Endothelial cell of umbilical vein (primary cell): Measurements from ENCODE around the gene KRT78. TPM values are rescaled to one million over a fixed set of nuclear protein-coding genes. Genes with fewer than 3 reads are reported as not detected.

Source experiments
- BruUV-seq: library from RNA; stranded (reverse); fragments of 400-500 nt; replicated peaks from 2 replicates; lab custom pipeline; 2021; lab: Mats Ljungman, UMichigan
- CTCF ChIA-PET: fragments of 300-600, 350-600 bp; sonication (Branson Sonifier 250); formaldehyde crosslinking; loops from one replicate; lab custom pipeline; 2021; ENCODE audit warnings: antibody characterized with exemption, inconsistent platforms; lab: Charles Lee
- POLR2A ChIA-PET: fragments of 300-600, 350-600 bp; sonication (Branson Sonifier 250); formaldehyde crosslinking; loops from one replicate; lab custom pipeline; 2021; ENCODE audit warnings: antibody characterized with exemption, inconsistent platforms; lab: Charles Lee
- DNase-seq: peaks from one replicate; pipeline ENCODE4 v3.0.0-alpha.2; 2011; ENCODE audit warnings: low read depth, low spot score
- FAIRE-seq: peaks from 2 replicates; lab custom pipeline; 2011; peaks lifted over from hg19 to GRCh38; lab: Jason Lieb, UNC
- H2AFZ ChIP-seq: 2 replicates; pipeline ENCODE4 v1.6.0; 2012; ENCODE audit warnings: low read depth, low read length, control low read depth, inconsistent platforms
- H3K27ac ChIP-seq: 2 replicates; pipeline ENCODE4 v1.5.1; 2011; ENCODE audit warnings: low read depth, mild to moderate bottlenecking, control low read depth, low read length, moderate library complexity; ENCODE audit not compliant: insufficient read depth
- H3K27me3 ChIP-seq, 2 experiments: 2 replicates each; pipeline versions ENCODE4 v1.6.0 to v1.6.1; 2011; ENCODE audit warnings: low read length in 2 of 2, mixed read lengths in 1 of 2; ENCODE audit not compliant: control insufficient read depth in 2 of 2, insufficient read depth in 2 of 2
- H3K36me3 ChIP-seq, 2 experiments: 2 replicates in 1 of 2; 3 replicates in 1 of 2; pipeline ENCODE4 v1.5.1; 2011; ENCODE audit warnings: low read length in 2 of 2, mild to moderate bottlenecking in 1 of 2, moderate library complexity in 1 of 2; ENCODE audit not compliant: control insufficient read depth in 2 of 2, insufficient read depth in 2 of 2; ENCODE audit errors: extremely low read depth in 1 of 2
- H3K4me1 ChIP-seq: 3 replicates; pipeline ENCODE4 v1.5.1; 2011; ENCODE audit warnings: mild to moderate bottlenecking, low read length; ENCODE audit not compliant: control insufficient read depth, insufficient read depth; ENCODE audit errors: extremely low read depth
- H3K4me2 ChIP-seq: 2 replicates; pipeline ENCODE4 v1.6.1; 2011; ENCODE audit warnings: low read length, control low read depth, mixed read lengths; ENCODE audit not compliant: insufficient read depth
- H3K4me3 ChIP-seq, 3 experiments: fragments of 200-600 bp in 1 of 3; sonication (generic), shearing (Covaris generic) in 1 of 3; replicated peaks in 1 of 3; 2 replicates each; pipeline ENCODE4 v1.5.1; 2011 to 2016; ENCODE audit warnings: control low read depth in 3 of 3, low read length in 3 of 3, mild to moderate bottlenecking in 2 of 3, inconsistent platforms in 1 of 3, low read depth in 1 of 3, moderate library complexity in 1 of 3; ENCODE audit not compliant: insufficient read depth in 1 of 3
- H3K79me2 ChIP-seq: 2 replicates; pipeline ENCODE4 v1.6.0; 2012; ENCODE audit warnings: low read length, inconsistent platforms; ENCODE audit not compliant: control insufficient read depth, insufficient read depth
- H3K9ac ChIP-seq: replicated peaks from 2 replicates; pipeline ENCODE3; 2011; ENCODE audit warnings: low read length, control low read depth; ENCODE audit not compliant: insufficient read depth; ENCODE audit errors: extremely low read depth
- H3K9me1 ChIP-seq: replicated peaks from 3 replicates; pipeline ENCODE4 v1.6.0; 2011; ENCODE audit warnings: mild to moderate bottlenecking, low read length; ENCODE audit not compliant: control insufficient read depth, insufficient read depth; ENCODE audit errors: extremely low read depth
- H3K9me3 ChIP-seq: replicated peaks from 2 replicates; pipeline ENCODE4 v1.5.1; 2012; ENCODE audit warnings: low read length, inconsistent platforms; ENCODE audit not compliant: control insufficient read depth, insufficient read depth
- H4K20me1 ChIP-seq: replicated peaks from 2 replicates; pipeline ENCODE3; 2011; ENCODE audit warnings: mild to moderate bottlenecking, low read length; ENCODE audit not compliant: control insufficient read depth, insufficient read depth; ENCODE audit errors: extremely low read depth
- EZH2 ChIP-seq: IDR thresholded peaks from 2 replicates; pipeline ENCODE4 v1.6.1; 2012; ENCODE audit warnings: borderline replicate concordance, low read depth, mild to moderate bottlenecking, moderate library complexity, low read length, inconsistent platforms; ENCODE audit not compliant: severe bottlenecking
- FOS ChIP-seq: IDR thresholded peaks from 2 replicates; pipeline ENCODE4 v1.6.1; 2011; ENCODE audit warnings: mild to moderate bottlenecking, low read length, moderate library complexity, borderline replicate concordance; ENCODE audit not compliant: insufficient read depth
- GATA2 ChIP-seq: IDR thresholded peaks from 2 replicates; pipeline ENCODE4 v1.7.0; 2011; ENCODE audit warnings: low read depth, mild to moderate bottlenecking, moderate library complexity, mixed read lengths, low read length; ENCODE audit not compliant: insufficient read length, insufficient read depth
- JUN ChIP-seq: IDR thresholded peaks from 2 replicates; pipeline ENCODE4 v1.6.1; 2011; ENCODE audit warnings: borderline replicate concordance, low read depth; ENCODE audit not compliant: insufficient read length, insufficient read depth
- MAX ChIP-seq: IDR thresholded peaks from 2 replicates; pipeline ENCODE4 v1.6.1; 2011; ENCODE audit not compliant: insufficient read depth, insufficient read length
- MYC ChIP-seq: IDR thresholded peaks from one replicate; pipeline ENCODE4 v1.6.1; 2011; ENCODE audit warnings: mild to moderate bottlenecking, low read depth, low read length
- POLR2A ChIP-seq: IDR thresholded peaks from 2 replicates; pipeline ENCODE4 v1.6.1; 2012; ENCODE audit warnings: low read depth, mild to moderate bottlenecking, control low read depth, low read length
- POLR2AphosphoS5 ChIP-seq: IDR thresholded peaks from 2 replicates; pipeline ENCODE4 v1.6.1; 2012; ENCODE audit warnings: low read depth, mild to moderate bottlenecking, control low read depth, low read length, moderate library complexity; ENCODE audit not compliant: insufficient read depth
- dilution Hi-C: fragments of 300-500 bp; cut with MboI; formaldehyde crosslinking; loops from one replicate; pipeline ENCODE4 v1.15.0; 2019; ENCODE audit warnings: low sequenced_read_pairs; ENCODE audit not compliant: extremely low pct_ligation_motif_present
- intact Hi-C: fragments of 100-400 bp; cut with micrococcal nuclease; formaldehyde crosslinking; loops from one replicate; pipeline ENCODE4 v1.10.0; 2022
- polyA plus RNA-seq, 4 experiments: library from polyadenylated mRNA; depleted of rRNA in 3 of 4; stranded (reverse) in 3 of 4; unstranded in 1 of 4; fragments of >200 nt; gene quantifications; 2 replicates each; pipeline versions ENCODE4 v1.2.1 to v1.2.3, GENCODE V29; 2011 to 2012; ENCODE audit warnings: missing spikeins in 1 of 4
- total RNA-seq: library from RNA; stranded (reverse); gene quantifications from 2 replicates; pipeline ENCODE4 v1.2.3, GENCODE V29; 2021
- TF ChIP-seq, protein P1 (sequence below), 2 donors: IDR thresholded peaks; 1 replicate in 1 of 2; 2 replicates in 1 of 2; pipeline ENCODE4 v1.5.1; 2011; ENCODE audit warnings: low read length in 2 of 2, mild to moderate bottlenecking in 2 of 2, moderate library complexity in 2 of 2, control low read depth in 1 of 2, inconsistent platforms in 1 of 2, low read depth in 1 of 2; ENCODE audit not compliant: insufficient read depth in 1 of 2; ENCODE audit errors: extremely low read depth in 1 of 2

The KRT78 gene
- total and polyA plus RNA-seq, 2 donors (not counting 3 experiments of a cell fraction or from before 2014, with no cell fraction given), result not detected

DNA sequence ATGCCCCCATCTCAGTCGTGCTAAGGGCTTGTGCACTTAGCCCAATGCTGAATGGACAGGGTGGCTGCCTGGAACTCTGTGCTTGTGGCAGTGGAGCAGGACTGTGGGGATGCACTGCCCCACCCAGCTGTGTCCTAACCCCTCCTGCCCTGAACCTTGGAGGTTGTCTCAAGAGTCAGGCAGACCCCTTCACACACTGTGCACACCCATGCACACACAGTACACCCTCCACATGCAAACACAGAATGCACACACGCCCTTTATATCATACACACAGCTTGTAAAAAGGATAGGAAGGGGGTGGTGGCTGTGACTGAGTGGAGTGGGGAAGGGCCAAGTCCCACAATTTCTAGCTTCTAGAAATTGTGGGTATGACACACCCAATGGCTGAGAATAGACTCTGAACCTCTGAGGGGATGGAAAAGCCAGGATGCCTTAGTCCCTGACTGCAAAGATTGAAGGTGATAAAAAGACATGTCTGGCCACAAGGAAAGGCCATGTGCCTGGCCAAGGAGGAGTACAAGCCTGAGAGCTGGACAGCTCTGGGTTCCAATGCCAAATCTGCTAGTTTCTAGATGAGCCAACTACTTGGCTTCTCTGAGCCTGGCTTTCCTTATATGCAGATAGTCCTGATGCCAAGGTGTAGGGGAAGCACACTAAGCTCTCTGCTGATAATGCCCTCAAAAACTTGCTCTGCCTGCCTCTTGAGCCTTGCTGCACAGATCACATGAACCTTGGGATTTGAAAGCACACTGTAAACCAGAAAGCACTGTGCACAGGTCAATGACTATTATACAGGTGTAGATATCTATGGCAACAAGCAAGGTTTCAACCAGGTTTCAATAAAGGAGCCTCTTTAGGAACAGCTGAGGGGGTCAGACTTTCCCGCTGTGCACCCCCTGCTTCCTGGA lies 47.7 kb upstream of the KRT78 start:
- H3K36me3 ChIP-seq, result no peaks in the 10 kb centered on the region
- no peaks in the 10 kb centered on the region for H3K9me3 ChIP-seq
- no peak overlapping the region for H3K27ac ChIP-seq
- no peak for FAIRE-seq
- no peak overlapping the region for H3K9ac ChIP-seq
- no peak for DNase-seq
- intact Hi-C loops, result no loop called here
- no peaks in the 10 kb centered on the region for H3K27me3 ChIP-seq
- H2AFZ ChIP-seq, result no peak overlapping the region
- H4K20me1 ChIP-seq, result no peaks in the 10 kb centered on the region
- TF ChIP-seq EZH2, result no peak
- no TSS peak for BruUV-seq
- CTCF ChIA-PET, result interaction anchor here (1.1 to 7.3 kb wide), 5 partner anchors 11 to 84 kb away, joined by 3 to 72 read pairs (median 13); no protein-coding TSS in a partner anchor
- dilution Hi-C loops, result loop anchor here (25.0 kb wide), 1 partner anchor 91 kb away; no protein-coding TSS in a partner anchor
- no peaks in the 10 kb centered on the region for H3K9me1 ChIP-seq
- POLR2A ChIA-PET, result no interaction called here
- no peaks in the 10 kb centered on the region for H3K79me2 ChIP-seq
- no peaks in the 10 kb centered on the region for H3K4me1 ChIP-seq
- no peak overlapping the region for H3K4me3 ChIP-seq
- H3K4me2 ChIP-seq, result no peak overlapping the region

- no peak for DNase-seq
Measured at GRCh38 chr12:52895726-52896189, 47.0 kb upstream of the KRT78 start.

More at GRCh38 chr12:52895726-52896189, 47.0 kb upstream of the KRT78 start:
- no peak overlapping the region for H2AFZ ChIP-seq
- H4K20me1 ChIP-seq, result no peaks in the 10 kb centered on the region
- H3K9me3 ChIP-seq, result no peaks in the 10 kb centered on the region
- no peaks in the 10 kb centered on the region for H3K9me1 ChIP-seq
- TF ChIP-seq FOS (no peak), POLR2A (no peak), EZH2 (no peak), JUN (no peak), GATA2 (no peak), MYC (no peak), MAX (no peak), POLR2AphosphoS5 (no peak)
- TF ChIP-seq, protein P1, sequence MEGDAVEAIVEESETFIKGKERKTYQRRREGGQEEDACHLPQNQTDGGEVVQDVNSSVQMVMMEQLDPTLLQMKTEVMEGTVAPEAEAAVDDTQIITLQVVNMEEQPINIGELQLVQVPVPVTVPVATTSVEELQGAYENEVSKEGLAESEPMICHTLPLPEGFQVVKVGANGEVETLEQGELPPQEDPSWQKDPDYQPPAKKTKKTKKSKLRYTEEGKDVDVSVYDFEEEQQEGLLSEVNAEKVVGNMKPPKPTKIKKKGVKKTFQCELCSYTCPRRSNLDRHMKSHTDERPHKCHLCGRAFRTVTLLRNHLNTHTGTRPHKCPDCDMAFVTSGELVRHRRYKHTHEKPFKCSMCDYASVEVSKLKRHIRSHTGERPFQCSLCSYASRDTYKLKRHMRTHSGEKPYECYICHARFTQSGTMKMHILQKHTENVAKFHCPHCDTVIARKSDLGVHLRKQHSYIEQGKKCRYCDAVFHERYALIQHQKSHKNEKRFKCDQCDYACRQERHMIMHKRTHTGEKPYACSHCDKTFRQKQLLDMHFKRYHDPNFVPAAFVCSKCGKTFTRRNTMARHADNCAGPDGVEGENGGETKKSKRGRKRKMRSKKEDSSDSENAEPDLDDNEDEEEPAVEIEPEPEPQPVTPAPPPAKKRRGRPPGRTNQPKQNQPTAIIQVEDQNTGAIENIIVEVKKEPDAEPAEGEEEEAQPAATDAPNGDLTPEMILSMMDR (IDR thresholded peaks at IDR 0.05; ENCODE audit: extremely low read depth in 1 of 2, insufficient read depth in 1 of 2, low read depth in 1 of 2, low read length in 2 of 2), result no peak
- POLR2A ChIA-PET, result no interaction called here
- FAIRE-seq, result no peak
- H3K4me1 ChIP-seq, result no peaks in the 10 kb centered on the region
- no peaks in the 10 kb centered on the region for H3K79me2 ChIP-seq
- H3K36me3 ChIP-seq, result no peaks in the 10 kb centered on the region
- intact Hi-C loops, result no loop called here
- H3K27ac ChIP-seq, result no peak overlapping the region
- H3K4me2 ChIP-seq, result no peak overlapping the region
- no peak overlapping the region for H3K4me3 ChIP-seq
- no peak overlapping the region for H3K9ac ChIP-seq
- no peaks in the 10 kb centered on the region for H3K27me3 ChIP-seq
- CTCF ChIA-PET, result interaction anchor here (1.1 to 7.3 kb wide), 5 partner anchors 10 to 85 kb away, joined by 3 to 72 read pairs (median 13); no protein-coding TSS in a partner anchor
- dilution Hi-C loops, result loop anchor here (25.0 kb wide), 1 partner anchor 92 kb away; no protein-coding TSS in a partner anchor
- no TSS peak for BruUV-seq
